SK-N-SH treated with all-trans-retinoic acid at 6 μM for 48 hours (cell line): ENCODE data around the gene AHCY.
A peak's percentile ranks its signal among the peaks of the same experiment; 100 is the strongest.

ENCODE experiments used
- ATAC-seq: fragments of 200-7000 bp; cut with Tn5 transposase; 3 replicates; pipeline ENCODE4 v1.9.1; 2020; ENCODE audit warnings: mild to moderate bottlenecking, moderate library complexity
- ARNTL ChIP-seq: fragments of 450-650 bp; formaldehyde crosslinking; IDR thresholded peaks from 2 replicates; pipeline ENCODE4 v1.5.0; 2020; ENCODE audit warnings: low read depth, mild to moderate bottlenecking, moderate library complexity, borderline replicate concordance
- BACH2 ChIP-seq: fragments of 250-450 bp; sonication (Bioruptor Pico); IDR thresholded peaks from 2 replicates; pipeline ENCODE4 v1.9.0; 2021; ENCODE audit warnings: mild to moderate bottlenecking, borderline replicate concordance
- CREB5 ChIP-seq: fragments of 250-450 bp; sonication (Bioruptor Pico); IDR thresholded peaks from 2 replicates; pipeline ENCODE4 v1.5.1; 2020; ENCODE audit warnings: low read depth, mild to moderate bottlenecking, moderate library complexity
- CSDC2 ChIP-seq: fragments of 250-450 bp; sonication (Bioruptor Pico); IDR thresholded peaks from 2 replicates; pipeline ENCODE4 v1.5.0; 2020; ENCODE audit warnings: mild to moderate bottlenecking, moderate library complexity
- CSRNP3 ChIP-seq: fragments of 250-450 bp; sonication (Bioruptor Pico); IDR thresholded peaks from 2 replicates; pipeline ENCODE4 v1.5.1; 2021; ENCODE audit warnings: mild to moderate bottlenecking, moderate library complexity
- GLIS3 ChIP-seq: fragments of 250-450 bp; sonication (Bioruptor Pico); IDR thresholded peaks from 2 replicates; pipeline ENCODE4 v1.5.0; 2020; ENCODE audit warnings: mild to moderate bottlenecking, moderate library complexity
- ISL1 ChIP-seq: fragments of 250-450 bp; sonication (Bioruptor Pico); IDR thresholded peaks from 2 replicates; pipeline ENCODE4 v2.1.2; 2022; ENCODE audit warnings: mild to moderate bottlenecking, moderate library complexity
- OSR1 ChIP-seq: fragments of 250-450 bp; sonication (Bioruptor Pico); IDR thresholded peaks from 2 replicates; pipeline ENCODE4 v1.8.0; 2022; ENCODE audit warnings: moderate library complexity, mild to moderate bottlenecking, inconsistent platforms
- PATZ1 ChIP-seq: fragments of 250-450 bp; sonication (Bioruptor Pico); IDR thresholded peaks from 2 replicates; pipeline ENCODE4 v1.8.0; 2020; ENCODE audit warnings: mild to moderate bottlenecking, moderate library complexity, borderline replicate concordance
- POU6F1 ChIP-seq: fragments of 250-450 bp; sonication (Bioruptor Pico); IDR thresholded peaks from 2 replicates; pipeline ENCODE4 v1.8.0; 2021; ENCODE audit warnings: low read depth, mild to moderate bottlenecking, moderate library complexity, borderline replicate concordance
- PPARA ChIP-seq: fragments of 250-450 bp; sonication (Bioruptor Pico); IDR thresholded peaks from 2 replicates; pipeline ENCODE4 v1.5.0; 2020; ENCODE audit warnings: mild to moderate bottlenecking, borderline replicate concordance
- SNAI2 ChIP-seq: fragments of 250-450 bp; sonication (Bioruptor Pico); IDR thresholded peaks from 2 replicates; pipeline ENCODE4 v1.5.0; 2020; ENCODE audit warnings: mild to moderate bottlenecking, moderate library complexity
- TCF4 ChIP-seq: fragments of 250-450 bp; sonication (Bioruptor Pico); IDR thresholded peaks from 2 replicates; pipeline ENCODE4 v1.8.0; 2021; ENCODE audit warnings: mild to moderate bottlenecking, moderate library complexity, borderline replicate concordance
- TOX ChIP-seq: fragments of 250-450 bp; sonication (Bioruptor Pico); IDR thresholded peaks from 2 replicates; pipeline ENCODE4 v1.8.0; 2021; ENCODE audit warnings: mild to moderate bottlenecking, moderate library complexity, borderline replicate concordance
- TSHZ2 ChIP-seq: fragments of 250-450 bp; sonication (Bioruptor Pico); IDR thresholded peaks from 2 replicates; pipeline ENCODE4 v1.5.0; 2020; ENCODE audit warnings: mild to moderate bottlenecking, moderate library complexity
- ZC3H10 ChIP-seq: fragments of 250-450 bp; sonication (Bioruptor Pico); IDR thresholded peaks from 2 replicates; pipeline ENCODE4 v1.5.1; 2021; ENCODE audit warnings: mild to moderate bottlenecking, moderate library complexity
- ZFP3 ChIP-seq: fragments of 250-450 bp; sonication (Bioruptor Pico); IDR thresholded peaks from 2 replicates; pipeline ENCODE4 v1.5.0; 2020; ENCODE audit warnings: mild to moderate bottlenecking, moderate library complexity
- ZNF565 ChIP-seq: fragments of 450-650 bp; formaldehyde crosslinking; conservative IDR thresholded peaks from 2 replicates; pipeline ENCODE4 v1.5.0; 2020; ENCODE audit warnings: low read depth, mild to moderate bottlenecking, moderate library complexity
- ZNF70 ChIP-seq: fragments of 450-650 bp; formaldehyde crosslinking; IDR thresholded peaks from 2 replicates; pipeline ENCODE4 v1.5.0; 2020; ENCODE audit warnings: mild to moderate bottlenecking, moderate library complexity
- ZNF8 ChIP-seq: fragments of 450-650 bp; formaldehyde crosslinking; IDR thresholded peaks from 2 replicates; pipeline ENCODE4 v1.5.0; 2020; ENCODE audit warnings: mild to moderate bottlenecking, moderate library complexity

AHCY gene

GRCh38 chr20:34309691-34310090 lies 6.5 kb upstream of the AHCY start:
- TF ChIP-seq ZC3H10 (CRISPR knock-in tag) = no peak
- no peak for TF ChIP-seq SNAI2 (CRISPR knock-in tag)
- TF ChIP-seq ZNF70 (CRISPR knock-in tag) = no peak
- TF ChIP-seq ZFP3 (CRISPR knock-in tag) = no peak
- ATAC-seq = no peak

GRCh38 chr20:34305333-34306230 lies 2.4 kb upstream of the AHCY start:
- TF ChIP-seq ARNTL = no peak
- TF ChIP-seq TOX (CRISPR knock-in tag) = no peak
- no peak for TF ChIP-seq OSR1 (CRISPR knock-in tag)
- TF ChIP-seq, all 23 proteins: peak for 0
- no peak for ATAC-seq

- peak; percentile 2; the same call in 1 of the 3 replicates for ATAC-seq
- TF ChIP-seq PATZ1 (CRISPR knock-in tag) = no peak
- TF ChIP-seq OSR1 (CRISPR knock-in tag) = no peak
- no peak for TF ChIP-seq ZC3H10 (CRISPR knock-in tag)
- TF ChIP-seq TOX (CRISPR knock-in tag) = no peak
- TF ChIP-seq POU6F1 (CRISPR knock-in tag) = no peak
- no peak for TF ChIP-seq TCF4 (CRISPR knock-in tag)
- TF ChIP-seq BACH2 (CRISPR knock-in tag) = no peak
- no peak for TF ChIP-seq ZNF70 (CRISPR knock-in tag)
- TF ChIP-seq TSHZ2 (CRISPR knock-in tag) = no peak
- TF ChIP-seq ARNTL = no peak
- TF ChIP-seq ZNF8 (CRISPR knock-in tag) = no peak
- TF ChIP-seq SNAI2 (CRISPR knock-in tag) = no peak
- TF ChIP-seq GLIS3 = no peak
- TF ChIP-seq PPARA (CRISPR knock-in tag) = no peak
- TF ChIP-seq CREB5 = no peak
- TF ChIP-seq CSDC2 (CRISPR knock-in tag) = no peak
- no peak for TF ChIP-seq ISL1
- TF ChIP-seq CSRNP3 = no peak
- no peak for TF ChIP-seq ZNF565 (CRISPR knock-in tag)
- TF ChIP-seq ZFP3 (CRISPR knock-in tag) = no peak
Measured at GRCh38 chr20:34302312-34302722, 838 bp downstream of the AHCY start.
